Measurements from ENCODE around the gene CHGA. TPM values are rescaled to one million over a fixed set of nuclear protein-coding genes. Genes with fewer than 3 reads are reported as not detected.

The CHGA gene
- total RNA-seq, 1 donor from 2014 or later: 663 TPM

GRCh38 chr14:92945959-92946846 lies 23.3 kb downstream of the CHGA start:
- no peaks in the 10 kb centered on the region for H3K36me3 Mint-ChIP-seq (ENCODE audit: unreplicated experiment)
- H3K27me3 Mint-ChIP-seq (ENCODE audit: unreplicated experiment): peaks cover 15% of the 10 kb centered on the region
- H3K9me3 Mint-ChIP-seq (ENCODE audit: unreplicated experiment): peaks cover 19% of the 10 kb centered on the region
- peak overlapping the region; percentile 84 for H3K27ac Mint-ChIP-seq (ENCODE audit: unreplicated experiment)
- TF ChIP-seq, protein P1, sequence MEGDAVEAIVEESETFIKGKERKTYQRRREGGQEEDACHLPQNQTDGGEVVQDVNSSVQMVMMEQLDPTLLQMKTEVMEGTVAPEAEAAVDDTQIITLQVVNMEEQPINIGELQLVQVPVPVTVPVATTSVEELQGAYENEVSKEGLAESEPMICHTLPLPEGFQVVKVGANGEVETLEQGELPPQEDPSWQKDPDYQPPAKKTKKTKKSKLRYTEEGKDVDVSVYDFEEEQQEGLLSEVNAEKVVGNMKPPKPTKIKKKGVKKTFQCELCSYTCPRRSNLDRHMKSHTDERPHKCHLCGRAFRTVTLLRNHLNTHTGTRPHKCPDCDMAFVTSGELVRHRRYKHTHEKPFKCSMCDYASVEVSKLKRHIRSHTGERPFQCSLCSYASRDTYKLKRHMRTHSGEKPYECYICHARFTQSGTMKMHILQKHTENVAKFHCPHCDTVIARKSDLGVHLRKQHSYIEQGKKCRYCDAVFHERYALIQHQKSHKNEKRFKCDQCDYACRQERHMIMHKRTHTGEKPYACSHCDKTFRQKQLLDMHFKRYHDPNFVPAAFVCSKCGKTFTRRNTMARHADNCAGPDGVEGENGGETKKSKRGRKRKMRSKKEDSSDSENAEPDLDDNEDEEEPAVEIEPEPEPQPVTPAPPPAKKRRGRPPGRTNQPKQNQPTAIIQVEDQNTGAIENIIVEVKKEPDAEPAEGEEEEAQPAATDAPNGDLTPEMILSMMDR (IDR thresholded peaks at IDR 0.05; ENCODE audit: partially characterized antibody, unreplicated experiment): no peak
- peak; percentile 54 for DNase-seq
- H3K4me1 Mint-ChIP-seq (ENCODE audit: low read depth, unreplicated experiment): peaks cover 35% of the 10 kb centered on the region
- no peak overlapping the region for H3K4me3 Mint-ChIP-seq (ENCODE audit: unreplicated experiment)

DNA sequence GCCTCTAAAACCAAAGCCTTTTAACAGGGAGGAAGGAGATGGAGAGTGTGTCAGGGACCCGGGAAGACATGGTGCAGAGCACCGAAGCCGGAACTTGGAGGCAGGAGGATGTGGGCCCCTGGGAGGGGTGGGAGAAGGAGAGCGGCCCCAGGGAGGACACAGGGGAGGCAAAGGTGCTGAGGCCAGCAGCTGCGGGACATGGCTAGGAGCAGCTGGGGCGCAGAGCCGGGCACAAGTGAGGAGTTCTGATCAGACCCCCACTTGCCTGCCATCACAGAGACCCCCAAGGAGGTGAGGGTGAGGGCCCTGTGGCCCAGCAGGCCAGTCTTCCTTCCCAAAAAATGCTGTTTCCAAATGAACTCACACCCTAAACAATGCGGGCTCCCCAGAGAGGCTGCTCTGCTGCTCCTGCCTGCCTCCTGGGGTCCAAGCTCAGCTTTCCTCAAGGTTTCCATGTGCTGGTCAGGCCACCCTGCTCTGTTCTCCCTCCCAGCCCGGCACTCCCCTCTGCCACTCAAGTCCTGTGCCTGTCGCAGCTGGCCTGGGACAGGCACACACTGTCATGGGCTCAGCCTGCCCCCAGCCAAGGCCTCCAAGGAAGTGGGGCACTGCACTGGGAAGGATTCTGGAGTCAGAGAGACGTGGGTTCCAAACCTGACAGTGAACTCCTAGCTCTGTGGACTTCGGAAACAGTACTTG lies 24.0 kb downstream of the CHGA start:
- Mint-ChIP-seq H3K4me1 (ENCODE audit: low read depth, unreplicated experiment) (peaks cover 41% of the 10 kb centered on the region), H3K27ac (ENCODE audit: unreplicated experiment) (peak overlapping the region; percentile 84), H3K36me3 (ENCODE audit: unreplicated experiment) (no peaks in the 10 kb centered on the region), H3K9me3 (ENCODE audit: unreplicated experiment) (peaks cover 19% of the 10 kb centered on the region), H3K27me3 (ENCODE audit: unreplicated experiment) (peaks cover 13% of the 10 kb centered on the region), H3K4me3 (ENCODE audit: unreplicated experiment) (no peak overlapping the region)
- TF ChIP-seq, protein P1 (IDR thresholded peaks at IDR 0.05; ENCODE audit: partially characterized antibody, unreplicated experiment): no peak
- DNase-seq: no peak

DNA sequence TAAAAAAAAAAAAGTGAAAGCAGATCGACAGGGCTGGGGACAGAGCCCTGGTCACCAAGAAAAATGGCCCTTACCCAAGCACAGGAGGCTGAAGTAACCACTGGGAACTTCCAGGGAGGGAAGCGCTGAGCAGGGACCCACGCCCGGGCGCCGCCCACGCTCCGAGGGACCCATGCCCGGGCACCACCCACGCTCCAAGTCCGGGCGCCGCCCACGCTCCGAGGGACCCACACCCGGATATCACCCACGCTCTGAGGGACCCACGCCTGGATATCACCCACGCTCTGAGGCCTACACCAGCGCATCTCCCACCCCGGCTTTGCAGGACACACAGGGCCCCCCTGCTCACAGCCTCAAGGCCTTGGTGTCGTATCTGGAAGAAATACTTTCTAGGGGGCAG lies 25.7 kb downstream of the CHGA start:
- Mint-ChIP-seq H3K36me3 (ENCODE audit: unreplicated experiment) (no peaks in the 10 kb centered on the region), H3K27ac (ENCODE audit: unreplicated experiment) (no peak overlapping the region), H3K9me3 (ENCODE audit: unreplicated experiment) (peaks cover 19% of the 10 kb centered on the region), H3K4me3 (ENCODE audit: unreplicated experiment) (no peak overlapping the region), H3K4me1 (ENCODE audit: low read depth, unreplicated experiment) (peaks cover 45% of the 10 kb centered on the region), H3K27me3 (ENCODE audit: unreplicated experiment) (peaks cover 13% of the 10 kb centered on the region)
- DNase-seq: no peak
- TF ChIP-seq, protein P1 (IDR thresholded peaks at IDR 0.05; ENCODE audit: partially characterized antibody, unreplicated experiment): no peak

DNA sequence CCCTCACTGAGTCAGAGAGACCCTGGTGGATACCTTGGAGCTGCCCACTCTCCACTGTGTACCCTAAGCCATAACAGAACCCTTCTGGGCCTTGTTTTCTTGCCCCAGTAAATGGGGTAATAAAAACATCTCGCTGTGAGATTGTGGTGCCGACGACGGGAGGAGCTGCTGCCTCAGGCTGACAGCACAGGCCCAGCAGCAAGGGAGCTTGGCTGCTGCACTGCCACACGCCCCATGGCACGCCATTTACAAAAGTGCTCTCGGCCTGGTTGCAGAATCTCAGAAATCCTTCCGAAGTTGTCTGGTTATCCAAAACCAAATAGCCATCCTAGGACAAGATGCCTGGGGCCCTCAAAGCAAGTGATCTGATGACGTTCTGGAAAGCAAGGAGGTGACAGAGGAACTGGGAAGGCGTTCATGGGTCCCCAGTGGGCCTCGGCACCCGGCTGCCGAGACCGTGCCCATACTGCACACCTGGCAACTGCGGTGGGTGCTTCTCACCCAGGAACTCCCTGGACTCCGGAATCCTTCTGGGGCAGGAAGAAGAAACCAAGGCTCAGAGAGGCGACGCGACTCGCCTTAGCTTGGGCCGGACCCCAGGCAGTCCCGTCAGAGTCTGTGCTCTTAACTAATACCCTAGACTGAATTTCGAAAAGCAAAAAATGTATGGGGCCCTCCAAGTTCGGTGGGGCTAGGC lies 26.7 kb downstream of the CHGA start:
- TF ChIP-seq, protein P1 (IDR thresholded peaks at IDR 0.05; ENCODE audit: partially characterized antibody, unreplicated experiment): no peak
- Mint-ChIP-seq H3K36me3 (ENCODE audit: unreplicated experiment) (no peaks in the 10 kb centered on the region), H3K27me3 (ENCODE audit: unreplicated experiment) (peaks cover 12% of the 10 kb centered on the region), H3K4me3 (ENCODE audit: unreplicated experiment) (no peak overlapping the region), H3K4me1 (ENCODE audit: low read depth, unreplicated experiment) (peaks cover 45% of the 10 kb centered on the region), H3K9me3 (ENCODE audit: unreplicated experiment) (peaks cover 14% of the 10 kb centered on the region), H3K27ac (ENCODE audit: unreplicated experiment) (no peak overlapping the region)
- DNase-seq: no peak
